NCI-H1105 treated with DMSO at 0.1 percent for 48 hours (cell line): ENCODE data around the gene DGKI.

Source experiments
- DNase-seq: peaks from one replicate; lab custom pipeline; 2025; lab: John Stamatoyannopoulos, UW

Gene DGKI

GRCh38 chr7:137345799-137346449, 500.9 kb downstream of the DGKI start:
- no peak for DNase-seq

- DNase-seq: peak; percentile 68
Observed at GRCh38 chr7:137343281-137343841, 503.4 kb downstream of the DGKI start, which contains the start of gene PTN. TSS of gene PTN (minus strand) at chr7:137343733. CDS start at chr7:137254973, 88,760 bp downstream.

GRCh38 chr7:137342828-137343261, 503.9 kb downstream of the DGKI start:
- peak; percentile 41 for DNase-seq

- no peak for DNase-seq
Observed at GRCh38 chr7:137342265-137342664, 504.5 kb downstream of the DGKI start.

- DNase-seq: no peak
Observed at GRCh38 chr7:137337902-137338301, 508.9 kb downstream of the DGKI start.

GRCh38 chr7:137335814-137336213, 511.0 kb downstream of the DGKI start:
- no peak for DNase-seq

- peak; percentile 34 for DNase-seq
Observed at GRCh38 chr7:137331378-137331777, 515.4 kb downstream of the DGKI start.
